ENCODE measurements around the gene ZDHHC14.

Gene ZDHHC14

DNA sequence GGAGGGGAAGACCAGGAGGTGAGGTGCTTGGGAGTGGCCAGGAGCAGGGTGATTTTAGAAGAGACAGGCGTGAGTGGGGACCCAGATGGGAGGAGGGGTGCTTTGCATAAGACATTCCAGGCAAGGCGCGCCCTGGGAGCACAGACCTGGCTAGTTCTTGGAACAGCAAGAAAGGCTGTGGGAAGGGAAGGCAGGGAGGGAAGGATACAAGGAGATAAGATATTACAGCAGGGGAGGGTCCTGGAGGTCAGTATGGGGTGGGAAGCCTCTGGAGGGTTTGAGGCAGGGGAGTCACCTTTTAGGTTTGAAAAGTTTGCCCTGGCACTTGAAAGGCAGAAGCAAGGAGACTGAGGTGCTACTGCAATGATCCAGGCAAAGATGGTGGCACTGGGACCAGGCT, 111.8 kb downstream of the ZDHHC14 start:
- no peak for DNase-seq (ENCODE audit: low read depth in 2 of 2)

GRCh38 chr6:157493173-157493572, 112.2 kb downstream of the ZDHHC14 start:
- no peak for DNase-seq (ENCODE audit: low read depth in 2 of 2)

- no peak for DNase-seq (ENCODE audit: low read depth in 2 of 2)
These were observed 112.6 kb downstream of the ZDHHC14 start for GRCh38 chr6:157493576-157493975.

DNA sequence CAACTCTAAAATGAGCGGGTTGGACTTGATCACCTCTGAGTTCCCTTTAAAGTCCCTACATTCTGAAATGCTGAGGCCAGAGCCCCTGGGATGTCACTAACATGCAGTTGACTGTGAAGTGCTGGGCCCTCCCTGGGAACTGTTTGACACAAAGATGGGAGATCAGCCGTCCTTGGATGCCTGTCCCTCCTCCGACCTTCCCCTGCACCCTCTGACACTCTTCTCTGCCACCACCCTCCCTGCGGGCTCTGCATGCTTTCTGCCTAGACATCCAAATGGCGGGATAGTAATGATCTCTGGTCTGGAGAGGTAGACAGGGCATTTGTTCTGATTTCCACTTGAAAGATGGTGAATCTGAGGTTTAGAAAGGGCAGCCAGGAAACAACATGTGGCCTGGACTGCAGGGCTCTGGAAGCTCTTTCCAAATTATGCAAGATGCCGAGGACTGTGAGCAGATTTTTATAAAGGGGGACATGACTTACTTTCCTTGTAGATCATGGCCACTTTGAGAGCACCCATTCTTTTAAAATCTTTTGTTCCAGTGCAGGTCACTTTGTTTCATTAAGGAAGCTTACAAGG, 113.2 kb downstream of the ZDHHC14 start:
- DNase-seq (ENCODE audit: low read depth in 2 of 2), result no peak

DNA sequence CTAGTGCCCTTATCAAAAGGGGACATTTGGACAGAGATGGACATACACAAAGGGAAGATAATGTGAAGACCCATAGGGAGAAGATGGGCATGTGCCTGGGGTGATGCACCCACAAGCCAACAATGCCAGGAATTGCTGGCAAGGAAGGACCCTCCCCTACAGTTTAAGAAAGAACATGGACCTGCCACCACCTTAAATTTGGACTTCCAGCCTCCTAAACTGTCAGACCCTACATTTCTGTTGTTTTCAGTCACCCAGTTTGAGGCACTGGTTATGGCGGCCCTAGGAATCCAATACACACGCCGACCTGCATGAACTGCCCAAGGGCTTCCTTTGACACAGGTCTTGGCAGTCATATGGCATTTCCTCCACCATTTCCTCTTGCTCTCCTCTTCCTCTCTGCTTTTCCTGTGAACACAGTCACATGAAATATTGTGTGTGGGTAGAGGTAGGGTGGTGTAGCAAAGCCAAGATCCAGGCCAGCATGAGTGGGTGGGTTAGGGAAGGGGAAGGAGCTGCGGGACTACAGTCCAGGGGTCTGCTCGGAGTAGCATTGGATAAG, 115.6 kb downstream of the ZDHHC14 start:
- no peak for DNase-seq (ENCODE audit: low read depth in 2 of 2)

- no peak for DNase-seq (ENCODE audit: low read depth in 2 of 2)
These were observed 116.6 kb downstream of the ZDHHC14 start for GRCh38 chr6:157497579-157497978.

- DNase-seq (ENCODE audit: low read depth in 2 of 2), result no peak
These were observed 117.8 kb downstream of the ZDHHC14 start for GRCh38 chr6:157498817-157499216.

DNA sequence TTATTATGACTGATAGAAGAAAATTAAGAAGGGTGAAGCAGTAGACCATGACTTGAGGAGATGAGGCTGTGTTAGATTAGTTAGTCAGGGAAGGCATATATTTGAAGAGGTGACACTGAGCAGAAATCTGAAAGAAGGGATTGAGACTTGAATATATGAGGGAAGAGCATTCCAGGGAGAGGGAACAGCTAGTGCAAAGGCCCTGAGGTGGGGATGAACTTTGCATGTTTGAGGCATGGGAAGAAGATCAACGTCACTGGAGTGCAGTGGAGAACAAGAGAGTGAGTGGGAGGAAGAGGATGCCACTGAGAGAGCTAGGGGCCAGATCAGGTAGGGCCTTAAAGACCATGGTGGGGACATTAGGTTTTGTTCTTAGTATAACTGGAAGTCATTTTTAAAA, 119.0 kb downstream of the ZDHHC14 start:
- no peak for DNase-seq (ENCODE audit: low read depth in 2 of 2)

- no peak for DNase-seq (ENCODE audit: low read depth in 2 of 2)
These were observed 122.2 kb downstream of the ZDHHC14 start for GRCh38 chr6:157503018-157503747.

- no peak for DNase-seq (ENCODE audit: low read depth in 2 of 2)
These were observed 125.0 kb downstream of the ZDHHC14 start for GRCh38 chr6:157505912-157506491.

DNA sequence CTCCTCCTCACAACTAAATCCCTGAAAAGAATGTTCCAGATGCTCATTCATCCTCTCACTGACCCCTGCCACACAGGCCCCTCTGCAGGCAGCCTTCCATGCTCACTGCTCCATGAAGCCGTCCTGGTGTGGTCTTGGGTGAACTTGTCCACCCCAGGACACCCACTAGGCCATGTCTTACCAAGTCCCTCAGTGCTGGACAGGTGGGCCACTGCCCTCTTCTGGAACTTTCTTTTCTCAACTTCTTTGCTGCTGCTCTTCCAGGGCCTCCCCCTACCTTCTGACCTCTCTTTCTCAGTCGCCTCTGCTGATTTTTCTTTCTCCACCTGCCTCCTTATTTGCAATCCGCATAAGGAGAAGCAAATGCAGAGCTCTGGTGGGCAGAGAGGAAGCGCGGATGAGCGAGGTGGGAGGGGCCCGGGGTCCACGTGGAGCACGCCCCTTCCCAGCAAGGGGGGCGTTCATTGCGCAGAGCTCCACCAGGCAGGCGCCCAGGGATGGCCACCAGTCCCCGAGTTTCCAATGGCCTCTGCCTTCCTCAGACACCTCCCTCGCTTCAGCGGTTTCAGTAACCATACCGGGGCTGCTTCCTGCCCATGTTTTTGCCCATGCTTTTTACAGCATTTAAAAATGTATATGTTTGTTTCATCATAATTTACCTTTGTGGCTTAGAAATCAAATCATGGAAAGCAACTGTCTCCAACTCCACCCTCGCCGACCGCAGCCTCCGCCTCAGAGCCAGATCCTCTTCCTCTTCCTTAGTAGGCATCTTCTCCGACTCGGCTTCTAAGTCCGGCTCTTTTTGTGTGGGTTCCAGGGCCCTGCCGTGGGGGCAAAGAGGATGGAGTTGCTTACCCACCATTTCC, 129.6 kb downstream of the ZDHHC14 start:
- no peak for DNase-seq (ENCODE audit: low read depth in 2 of 2)

DNA sequence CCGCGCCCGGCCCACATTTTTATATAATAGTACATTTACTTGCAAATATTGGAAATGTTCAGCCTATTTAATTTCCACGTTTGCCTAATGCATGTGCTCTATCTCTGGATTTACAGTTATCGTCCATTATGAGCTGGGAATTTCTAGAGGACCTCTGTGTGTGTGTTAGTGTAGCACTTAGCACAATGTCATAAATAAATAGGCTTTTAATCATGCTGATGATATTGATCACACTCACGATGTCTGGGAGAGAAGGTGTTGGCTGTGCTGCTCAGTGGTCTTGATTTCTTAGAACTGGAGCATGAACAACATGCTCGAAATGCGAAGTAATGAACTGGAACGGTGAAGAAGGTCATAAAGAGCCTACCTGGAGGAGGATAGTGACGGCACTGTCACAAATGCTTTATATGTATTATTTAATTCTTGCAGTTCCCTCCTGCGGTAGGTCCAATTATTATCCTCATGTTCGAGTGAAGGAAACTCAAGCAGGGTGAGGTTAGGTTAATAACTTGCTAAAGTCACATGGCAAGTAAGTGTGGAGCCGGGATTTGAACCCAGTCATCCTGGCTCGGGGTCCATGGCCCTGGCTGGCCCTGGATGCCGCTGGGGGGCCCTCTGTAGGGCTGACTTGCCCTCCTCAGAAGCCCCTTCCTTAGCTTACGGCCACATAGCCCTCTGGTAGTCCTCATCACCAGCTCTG, 130.8 kb downstream of the ZDHHC14 start:
- DNase-seq (ENCODE audit: low read depth in 2 of 2), result no peak

- no peak for DNase-seq (ENCODE audit: low read depth in 2 of 2)
These were observed 131.3 kb downstream of the ZDHHC14 start for GRCh38 chr6:157512382-157512682.

DNA sequence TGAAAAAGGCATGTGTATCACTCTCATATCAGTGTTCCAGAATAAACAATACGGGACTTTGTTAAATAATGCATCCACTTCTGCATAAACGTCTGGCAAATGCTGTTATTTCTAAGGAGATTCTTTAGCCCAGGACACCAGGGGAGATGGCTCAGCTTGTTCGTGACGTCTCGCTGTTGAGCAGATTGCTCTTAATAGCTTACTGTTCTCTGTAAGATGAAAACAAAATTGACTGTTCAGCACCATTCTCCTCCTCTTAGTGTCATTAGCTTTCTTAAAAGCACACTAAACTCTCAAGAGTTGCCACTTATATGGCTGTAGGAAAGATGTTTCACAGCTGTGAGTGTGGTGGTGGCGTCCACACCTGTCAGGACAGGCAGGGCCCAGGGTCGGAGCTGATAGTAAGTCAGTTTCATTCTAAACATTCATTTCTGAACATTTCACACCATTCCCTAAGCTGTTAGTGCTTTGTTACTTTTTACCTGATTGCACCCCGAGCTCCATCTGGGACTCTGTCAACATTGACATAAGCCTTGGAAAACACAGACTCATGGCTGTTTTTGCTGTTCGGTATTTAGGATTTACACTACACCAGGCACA, 132.1 kb downstream of the ZDHHC14 start:
- DNase-seq (ENCODE audit: low read depth in 2 of 2), result no peak

DNA sequence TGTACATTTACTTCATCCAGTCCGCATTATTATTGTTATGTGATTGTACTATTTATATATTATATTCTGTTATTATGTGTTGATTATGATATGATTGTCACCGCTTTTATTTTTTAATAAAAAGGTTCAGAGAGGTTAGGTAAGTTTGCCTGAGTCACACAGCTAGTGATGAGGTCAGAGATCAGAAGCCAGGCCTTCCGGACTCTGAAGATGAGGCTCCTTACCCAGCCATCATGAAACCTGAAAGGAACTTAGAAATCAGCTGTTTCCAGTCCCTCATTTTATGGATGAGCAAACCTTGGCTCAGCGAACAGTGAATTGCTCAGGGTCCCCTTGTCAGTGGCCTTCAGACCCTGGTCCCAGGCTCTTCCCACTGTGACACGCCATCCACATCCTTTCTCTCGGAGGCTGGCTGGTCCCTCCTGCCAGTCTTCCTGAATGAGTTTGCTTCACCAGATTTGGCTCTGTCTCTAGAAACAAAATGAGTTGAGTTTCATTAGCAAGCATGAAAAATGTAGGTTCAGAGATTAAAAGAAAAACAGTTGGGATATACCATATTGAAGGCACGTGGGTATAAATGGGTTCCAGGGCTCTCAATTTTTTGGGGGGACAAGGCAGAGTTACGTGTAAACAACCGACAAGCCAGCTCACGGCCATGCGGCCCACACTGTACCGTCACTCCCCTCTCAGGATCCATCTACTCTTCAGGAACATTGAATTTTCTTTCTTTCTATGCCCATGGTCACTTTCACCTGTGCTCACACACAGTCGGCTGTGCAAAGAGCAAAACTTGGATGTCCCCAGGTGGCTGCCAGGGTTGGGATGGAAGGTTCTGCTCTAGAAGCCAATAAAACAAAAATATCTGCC, 132.9 kb downstream of the ZDHHC14 start:
- no peak for DNase-seq (ENCODE audit: low read depth in 2 of 2)

GRCh38 chr6:157514659-157515496, 133.9 kb downstream of the ZDHHC14 start:
- DNase-seq (ENCODE audit: low read depth in 2 of 2), result no peak

DNA sequence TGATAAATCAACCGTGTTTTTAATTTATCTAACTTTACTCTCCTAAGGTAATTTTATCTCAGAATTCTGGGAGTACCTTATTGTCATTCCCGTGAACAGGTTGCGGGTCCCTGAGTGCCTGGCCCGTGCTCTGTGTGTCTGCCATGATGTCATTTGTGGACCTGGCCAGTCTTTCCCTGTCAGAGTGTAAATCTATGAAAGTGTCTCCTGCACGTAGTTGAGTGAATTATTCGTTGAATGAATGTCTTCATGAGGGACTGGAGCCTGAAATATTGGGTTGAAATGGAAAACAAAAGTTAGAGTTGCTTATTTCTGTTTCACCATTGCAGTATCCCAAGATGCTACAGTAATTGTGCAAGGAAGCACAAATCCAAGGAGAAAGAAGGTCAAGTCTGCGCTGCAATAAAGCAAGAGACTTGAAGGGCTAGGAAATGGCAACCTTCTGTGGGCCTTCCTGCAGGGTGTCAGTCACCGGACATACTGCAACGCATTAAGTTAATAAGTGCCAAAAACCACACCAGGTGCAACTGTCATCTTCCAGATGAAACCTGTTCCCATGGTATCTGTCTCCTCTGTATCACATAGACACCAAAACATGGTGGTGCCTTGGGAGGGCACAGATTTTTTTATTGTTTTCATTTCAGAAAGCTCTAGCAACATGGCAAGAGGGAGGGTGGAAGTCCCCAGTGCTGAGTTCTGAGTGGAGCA, 135.5 kb downstream of the ZDHHC14 start:
- DNase-seq (ENCODE audit: low read depth in 2 of 2), result no peak

DNA sequence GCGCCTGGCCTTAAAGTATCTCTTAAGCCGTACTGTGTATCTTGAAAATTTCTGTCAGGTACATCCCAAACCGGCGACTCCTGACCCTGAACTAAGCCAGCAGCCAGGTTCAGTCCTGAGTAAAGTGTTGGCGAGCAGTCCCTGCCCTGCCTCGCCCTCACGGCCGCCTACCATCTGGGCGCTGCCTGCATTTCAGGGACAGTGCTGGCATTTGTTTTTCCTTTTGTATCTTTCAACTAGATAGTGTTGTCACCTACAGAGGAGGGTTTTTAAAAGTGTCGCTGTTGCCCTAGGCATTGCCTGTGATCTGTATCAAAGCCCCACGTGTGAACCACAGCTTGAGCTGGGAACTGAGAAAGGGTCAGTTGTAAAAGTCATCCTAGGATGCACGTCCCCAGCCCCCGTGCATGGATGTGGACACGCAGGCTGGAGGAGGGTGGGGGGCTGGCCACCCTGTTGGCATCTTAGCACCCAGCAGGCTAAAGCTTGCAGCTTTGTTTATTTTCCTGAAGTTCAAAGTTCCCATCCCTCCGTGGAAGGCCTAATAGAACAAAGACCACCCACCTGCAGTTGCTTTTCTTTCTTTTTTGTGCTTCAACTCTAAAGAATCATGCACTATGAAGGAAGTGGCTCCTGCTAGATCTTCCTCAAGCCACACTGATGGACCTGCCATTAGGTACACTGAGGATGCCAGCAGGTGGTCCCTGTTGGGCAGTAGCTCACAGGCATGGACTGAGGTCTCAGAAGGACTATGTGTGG, 136.8 kb downstream of the ZDHHC14 start:
- DNase-seq (ENCODE audit: low read depth in 2 of 2), result no peak
